GM19099 (cell line): ENCODE data around the gene MTUS2.

Experiments used
- POLR2A ChIP-seq: IDR thresholded peaks from 3 replicates; pipeline ENCODE4 v1.6.1; 2011; ENCODE audit warnings: low read depth; ENCODE audit not compliant: insufficient read length; ENCODE audit errors: extremely low read depth

Gene MTUS2

GRCh38 chr13:29456419-29456818, 636.3 kb downstream of the MTUS2 start:
- no peak for TF ChIP-seq POLR2A

- no peak for TF ChIP-seq POLR2A
These were observed 637.2 kb downstream of the MTUS2 start for GRCh38 chr13:29457299-29457698.

GRCh38 chr13:29458419-29458818, 638.3 kb downstream of the MTUS2 start:
- TF ChIP-seq POLR2A: no peak

- no peak for TF ChIP-seq POLR2A
These were observed 639.7 kb downstream of the MTUS2 start for GRCh38 chr13:29459813-29460355.

DNA sequence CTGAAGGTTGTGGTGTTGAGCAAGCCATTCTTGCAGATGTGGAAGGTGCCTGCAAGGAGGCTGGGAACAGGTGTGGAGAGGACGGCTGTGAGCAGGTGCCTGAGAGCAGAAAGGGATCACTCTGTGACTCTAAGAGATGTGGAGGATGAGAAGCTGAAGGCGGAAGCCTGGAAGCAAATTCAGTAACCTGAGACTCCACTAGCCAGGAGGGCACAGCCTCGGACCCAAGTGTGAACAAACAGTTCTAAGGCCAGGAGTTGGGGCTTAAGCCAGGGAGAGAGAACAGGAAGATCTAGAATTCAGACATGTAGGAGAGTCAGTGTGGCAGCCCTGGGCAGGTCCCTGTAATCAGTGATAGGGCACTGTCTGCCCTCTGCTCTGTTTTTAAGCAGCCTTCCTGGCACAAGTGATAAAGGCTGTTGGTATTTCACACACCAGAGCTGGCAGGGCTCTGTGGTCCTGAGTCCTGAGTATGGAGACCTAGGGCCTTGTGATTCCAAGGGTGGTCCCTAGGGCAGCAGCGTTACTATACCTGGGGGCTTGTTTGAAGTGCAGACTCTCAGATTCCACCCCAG, 644.1 kb downstream of the MTUS2 start:
- no peak for TF ChIP-seq POLR2A

- TF ChIP-seq POLR2A: no peak
These were observed 645.7 kb downstream of the MTUS2 start for GRCh38 chr13:29465741-29466293.

DNA sequence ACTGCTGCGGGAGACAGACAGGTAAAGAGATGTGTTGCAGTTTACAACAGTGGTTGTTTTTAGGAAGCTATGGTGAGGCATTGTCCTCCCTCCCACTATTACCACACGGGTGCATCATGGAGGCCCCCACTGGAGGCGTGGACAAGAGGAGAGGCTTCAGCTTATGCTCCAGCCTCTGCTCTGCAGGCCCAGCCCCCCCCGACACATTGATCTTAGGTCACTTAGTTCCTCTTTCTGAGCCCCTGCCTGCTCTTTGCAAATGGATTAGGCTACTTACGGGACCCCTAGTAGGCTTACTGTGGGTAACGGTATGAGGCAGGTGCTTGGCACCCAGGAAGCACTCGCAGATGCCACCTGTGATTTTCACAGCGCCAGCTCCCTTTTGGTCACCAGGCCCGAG, 651.4 kb downstream of the MTUS2 start:
- no peak for TF ChIP-seq POLR2A

- no peak for TF ChIP-seq POLR2A
These were observed 652.3 kb downstream of the MTUS2 start for GRCh38 chr13:29472332-29472961.

- no peak for TF ChIP-seq POLR2A
These were observed 653.0 kb downstream of the MTUS2 start for GRCh38 chr13:29473166-29473565.

DNA sequence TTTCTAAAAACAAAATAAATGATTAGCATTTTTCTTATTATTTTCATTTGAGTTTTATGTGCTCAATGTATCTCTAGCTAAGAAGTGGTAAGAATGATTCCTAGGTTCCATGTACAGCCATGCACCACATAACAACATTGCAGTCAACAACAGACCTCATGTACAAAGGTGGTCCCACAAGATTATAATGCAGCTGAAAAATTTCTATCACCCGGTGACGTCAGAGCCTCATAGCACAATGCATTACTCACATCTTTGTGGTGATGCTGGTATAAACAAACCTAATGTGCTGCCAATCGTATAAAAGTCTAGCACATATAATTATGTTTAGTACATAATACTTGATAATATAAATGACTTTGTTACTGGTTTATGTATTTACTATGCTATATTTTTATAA, 654.9 kb downstream of the MTUS2 start:
- TF ChIP-seq POLR2A: no peak

- TF ChIP-seq POLR2A: no peak
These were observed 655.9 kb downstream of the MTUS2 start for GRCh38 chr13:29476046-29476445.

DNA sequence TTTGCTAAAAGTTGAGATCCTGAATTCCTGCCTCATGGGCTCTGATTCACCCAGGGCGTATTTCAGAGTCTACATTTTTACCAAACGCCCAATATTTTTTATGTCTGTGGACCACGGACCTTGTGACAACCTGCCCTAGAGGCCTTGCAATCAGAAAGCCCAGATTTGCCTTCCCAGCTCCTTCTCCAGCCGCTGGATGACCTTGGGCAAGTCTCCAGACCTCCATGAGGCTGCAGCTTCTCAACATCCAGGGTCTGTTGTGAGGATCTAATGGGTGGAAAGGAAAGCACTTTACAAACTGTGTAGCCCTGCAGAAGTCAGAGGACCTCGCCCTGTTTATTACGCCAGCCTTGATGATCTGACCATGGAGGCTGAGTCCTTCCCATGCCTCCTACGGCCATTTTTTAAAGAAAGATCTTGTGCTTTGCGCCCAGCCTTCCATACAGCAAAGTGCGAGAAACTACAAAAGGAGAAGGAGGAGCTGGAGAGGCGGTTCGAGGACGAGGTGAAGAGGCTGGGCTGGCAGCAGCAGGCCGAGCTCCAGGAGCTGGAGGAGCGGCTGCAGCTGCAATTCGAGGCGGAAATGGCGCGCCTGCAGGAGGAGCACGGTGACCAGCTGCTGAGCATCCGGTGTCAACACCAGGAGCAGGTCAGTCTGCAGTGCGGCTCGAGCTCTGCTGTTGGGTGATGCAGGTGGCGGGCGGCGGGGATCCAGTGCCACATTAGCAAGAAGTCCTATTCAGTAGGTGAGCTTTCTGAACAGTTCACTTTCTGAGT, 659.8 kb downstream of the MTUS2 start:
- no peak for TF ChIP-seq POLR2A

DNA sequence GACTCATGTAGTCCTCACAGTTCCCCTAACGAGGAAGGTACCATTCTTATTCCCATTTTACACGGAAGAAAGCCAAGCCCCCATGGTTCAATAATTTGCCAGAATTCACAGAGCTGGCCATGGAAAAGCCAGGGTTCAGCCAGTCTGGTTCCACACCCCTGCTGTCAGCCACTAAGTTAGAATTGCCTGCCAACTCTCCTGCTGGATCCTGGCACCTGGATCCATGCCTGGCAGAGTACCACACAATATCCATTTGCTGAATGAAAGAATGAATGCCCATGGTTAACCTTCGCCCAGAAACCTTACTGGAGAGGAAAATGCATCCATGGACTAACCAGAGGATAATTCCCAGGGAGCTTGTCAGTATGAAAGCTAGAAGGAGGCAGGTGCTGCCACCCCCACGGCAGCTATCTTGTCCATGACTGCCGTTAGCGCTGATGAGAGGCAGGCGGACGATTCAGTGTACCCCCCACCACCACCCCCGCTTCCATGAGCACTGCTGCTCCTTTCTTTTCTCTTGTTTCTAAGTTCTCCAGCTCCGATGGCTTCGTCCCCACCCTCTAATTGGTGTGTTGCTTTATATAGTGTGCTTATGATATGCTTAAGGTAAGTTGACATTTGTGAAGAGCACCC, 660.9 kb downstream of the MTUS2 start:
- TF ChIP-seq POLR2A: no peak

GRCh38 chr13:29481603-29482002, 661.5 kb downstream of the MTUS2 start:
- TF ChIP-seq POLR2A: no peak

DNA sequence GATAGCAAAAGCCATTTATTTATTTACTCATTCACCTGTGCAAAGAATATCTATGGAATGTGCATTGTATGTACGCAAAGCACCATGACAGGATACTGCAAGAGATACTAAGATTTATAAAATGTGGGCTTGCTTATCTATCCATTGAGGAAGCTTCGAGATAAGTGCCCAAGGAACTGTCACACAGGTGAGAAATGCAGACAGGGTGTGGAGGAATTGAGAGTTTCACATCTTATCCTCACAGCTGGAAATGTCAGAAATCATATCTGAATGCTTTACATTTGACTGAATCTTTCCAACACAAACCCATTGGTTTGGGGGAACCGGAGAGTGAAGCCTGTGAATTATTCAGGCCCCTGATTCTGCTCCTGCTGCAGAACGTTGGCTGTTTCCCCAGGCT, 662.4 kb downstream of the MTUS2 start:
- TF ChIP-seq POLR2A: no peak

- TF ChIP-seq POLR2A: no peak
These were observed 663.1 kb downstream of the MTUS2 start for GRCh38 chr13:29483211-29483610.

DNA sequence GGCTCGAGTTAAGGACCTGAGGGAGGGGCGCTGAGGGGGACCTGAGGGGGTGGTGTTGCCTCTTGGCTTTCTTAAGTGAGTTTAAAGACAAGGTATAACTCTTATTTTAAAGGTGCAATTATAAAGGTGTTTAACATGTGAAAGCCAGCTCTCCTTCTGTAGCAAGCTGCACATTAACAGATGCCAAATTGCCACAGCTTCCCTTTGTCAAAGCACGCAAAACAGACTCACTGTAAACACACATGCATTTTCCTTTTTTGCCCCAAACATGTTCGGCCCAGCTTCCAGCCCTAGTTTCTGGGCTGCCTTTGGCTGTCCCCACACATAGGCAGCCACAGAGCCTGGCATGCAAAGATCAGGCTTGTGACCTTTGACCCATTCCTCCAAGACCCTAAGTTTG, 663.5 kb downstream of the MTUS2 start:
- no peak for TF ChIP-seq POLR2A
